HepG2 (cell line): Measurements from ENCODE around the gene ARHGEF26. TPM values are rescaled to one million over a fixed set of nuclear protein-coding genes. Genes with fewer than 3 reads are reported as not detected.

ENCODE experiments used
- ATAC-seq: fragments of 200-7000 bp; cut with Tn5 transposase; 3 replicates; pipeline ENCODE4 v1.9.1; 2020; ENCODE audit warnings: mild to moderate bottlenecking, moderate library complexity
- BruUV-seq: library from RNA; stranded (reverse); fragments of 400-500 nt; replicated peaks from 2 replicates; lab custom pipeline; 2021; lab: Mats Ljungman, UMichigan
- CTCF ChIA-PET: fragments of 300-600 bp; formaldehyde crosslinking; extraction: SDS; loops from one replicate; lab custom pipeline; 2021; ENCODE audit warnings: low total read pairs, inconsistent platforms, low intra/inter-chr PET ratio; lab: Yijun Ruan, JAX
- POLR2A ChIA-PET: fragments of 350-600 bp; sonication (Branson Sonifier 250); formaldehyde crosslinking; loops from one replicate; lab custom pipeline; 2020; ENCODE audit warnings: antibody characterized with exemption, inconsistent platforms; lab: Yijun Ruan, JAX
- DNase-seq: peaks from one replicate; pipeline ENCODE4 v3.0.0-alpha.2; 2015; ENCODE audit warnings: low spot score
- FAIRE-seq: peaks from 3 replicates; lab custom pipeline; 2011; peaks lifted over from hg19 to GRCh38; lab: Jason Lieb, UNC
- H2AFZ ChIP-seq: one replicate; pipeline ENCODE4 v1.6.1; 2011; ENCODE audit warnings: low read length, inconsistent platforms
- H3K27ac ChIP-seq: fragments of 300-600 bp; 3 replicates; pipeline ENCODE4 v1.8.0; 2011; ENCODE audit warnings: mixed run types, mild to moderate bottlenecking, mixed read lengths, low read length, inconsistent platforms; ENCODE audit not compliant: insufficient read depth; ENCODE audit errors: extremely low read length
- H3K27me3 ChIP-seq, 2 experiments: fragments of 200-600 bp in 1 of 2; 2 replicates in 1 of 2; 3 replicates in 1 of 2; pipeline versions ENCODE4 v1.6.0 to v1.8.0; 2011; ENCODE audit warnings: low read length in 2 of 2, mild to moderate bottlenecking in 2 of 2, moderate library complexity in 2 of 2, inconsistent platforms in 1 of 2; ENCODE audit not compliant: insufficient read depth in 2 of 2, control insufficient read depth in 1 of 2
- H3K36me3 ChIP-seq, 2 experiments: fragments of 200-600 bp in 1 of 2; replicated peaks in 1 of 2; 2 replicates in 1 of 2; 3 replicates in 1 of 2; pipeline versions ENCODE4 v1.5.1 to v1.8.0; 2011; ENCODE audit warnings: low read length in 2 of 2, inconsistent platforms in 1 of 2; ENCODE audit not compliant: insufficient read depth in 2 of 2, control insufficient read depth in 1 of 2
- H3K4me1 ChIP-seq: 2 replicates; pipeline ENCODE4 v1.5.1; 2012; ENCODE audit warnings: low read length, inconsistent platforms; ENCODE audit not compliant: insufficient read depth
- H3K4me2 ChIP-seq: 2 replicates; pipeline ENCODE4 v1.6.0; 2011; ENCODE audit warnings: low read depth, low read length, inconsistent platforms
- H3K4me3 ChIP-seq, 3 experiments: fragments of 200-600 bp in 1 of 3; sonication (generic), shearing (Covaris generic) in 1 of 3; replicated peaks in 1 of 3; 2 replicates each; pipeline ENCODE4 v1.5.1; 2011 to 2016; ENCODE audit warnings: low read length in 3 of 3, inconsistent platforms in 2 of 3, low read depth in 2 of 3, mild to moderate bottlenecking in 2 of 3, control low read depth in 1 of 3, mixed read lengths in 1 of 3; ENCODE audit not compliant: insufficient read depth in 1 of 3
- H3K79me2 ChIP-seq: one replicate; pipeline ENCODE4 v1.6.1; 2011; ENCODE audit warnings: low read length, inconsistent platforms; ENCODE audit not compliant: insufficient read depth
- H3K9ac ChIP-seq: 2 replicates; pipeline ENCODE4 v1.6.0; 2011; ENCODE audit warnings: mild to moderate bottlenecking, low read depth, low read length, inconsistent platforms; ENCODE audit not compliant: insufficient read depth
- H3K9me3 ChIP-seq: 2 replicates; pipeline ENCODE4 v1.5.1; 2012; ENCODE audit warnings: mild to moderate bottlenecking, low read length
- H4K20me1 ChIP-seq: 2 replicates; pipeline ENCODE4 v1.6.0; 2011; ENCODE audit warnings: inconsistent platforms, mild to moderate bottlenecking, low read length, moderate library complexity; ENCODE audit not compliant: insufficient read depth
- ERF ChIP-seq: IDR thresholded peaks from 2 replicates; pipeline ENCODE4 v1.6.1; 2018; ENCODE audit warnings: missing biosample characterization, missing genetic modification reagents
- HDAC1 ChIP-seq: sonication (generic); formaldehyde crosslinking; IDR thresholded peaks from 2 replicates; pipeline ENCODE4 v1.5.1; 2020; ENCODE audit warnings: mild to moderate bottlenecking, missing genetic modification reagents
- HMGA1 ChIP-seq: sonication (generic); formaldehyde crosslinking; conservative IDR thresholded peaks from 2 replicates; pipeline ENCODE4 v1.4.0; 2020; ENCODE audit warnings: missing genetic modification reagents
- HOMEZ ChIP-seq: IDR thresholded peaks from 2 replicates; pipeline ENCODE4 v1.6.1; 2016; ENCODE audit warnings: low read depth
- PTBP1 ChIP-seq: fragments of 200-400 bp; formaldehyde crosslinking; IDR thresholded peaks from 2 replicates; pipeline ENCODE4 v1.6.1; 2018; ENCODE audit warnings: low read length, low read depth; ENCODE audit not compliant: poor library complexity, severe bottlenecking
- U2AF2 ChIP-seq: fragments of 200-400 bp; formaldehyde crosslinking; IDR thresholded peaks from 2 replicates; pipeline ENCODE4 v1.6.1; 2017; ENCODE audit warnings: low read depth, mild to moderate bottlenecking, low read length
- ZFX ChIP-seq: sonication (generic); formaldehyde crosslinking; IDR thresholded peaks from 2 replicates; pipeline ENCODE4 v1.4.0; 2020; ENCODE audit warnings: mild to moderate bottlenecking, low read depth, missing genetic modification reagents, moderate library complexity
- WGBS: methylation state at CpG from one replicate; pipeline ENCODE4 v1.1.6; 2017; ENCODE audit warnings: low lambda C conversion rate; 5-methylcytosine and 5-hydroxymethylcytosine counted together
- in situ Hi-C: cut with HindIII; loops from 2 replicates; pipeline ENCODE4 v1.10.0; 2017; ENCODE audit warnings: low pct_unique_long_range_greater_than_20kb; ENCODE audit not compliant: extremely low pct_ligation_motif_present
- intact Hi-C: fragments of 100-400 bp; cut with micrococcal nuclease; formaldehyde crosslinking; loops from one replicate; pipeline ENCODE4 v1.10.0; 2022; ENCODE audit not compliant: unreplicated experiment
- polyA plus RNA-seq, 8 experiments: library from polyadenylated mRNA; depleted of rRNA in 3 of 8; stranded (reverse) in 7 of 8; unstranded in 1 of 8; fragments of >200 nt; fragmentation: Illumina TruSeq in 4 of 8; extraction: Trizol in 4 of 8; gene quantifications; 2 replicates each; pipeline versions ENCODE4 v1.2.1 to v1.2.3, GENCODE V29; 2011 to 2016; ENCODE audit warnings: low read depth in 4 of 8, missing spikeins in 1 of 8, mixed read lengths in 1 of 8; ENCODE audit not compliant: insufficient read depth in 1 of 8
- total RNA-seq, 5 experiments: library from RNA; depleted of rRNA; stranded (reverse); fragments of >200 nt; fragmentation: Illumina TruSeq; extraction: Trizol; gene quantifications; 2 replicates each; pipeline ENCODE4 v1.2.3, GENCODE V29; 2016; ENCODE audit warnings: low read depth in 1 of 5

Gene ARHGEF26
- total and polyA plus RNA-seq, 2 of the 13 experiments (the other 11 are each of a cell fraction or from before 2014, with no cell fraction given), result 0.74 to 6.1 TPM

GRCh38 chr3:154236331-154236730, 115.1 kb downstream of the ARHGEF26 start:
- H3K36me3 ChIP-seq, result no peaks in the 10 kb centered on the region
- 40% methylated on average over 3 of the region's 3 CpGs for WGBS
- TF ChIP-seq HOMEZ (no peak), HMGA1 (CRISPR knock-in tag) (no peak), ERF (CRISPR knock-in tag) (no peak), U2AF2 (no peak), ZFX (no peak), HDAC1 (CRISPR knock-in tag) (no peak)
- H3K9me3 ChIP-seq, result no peaks in the 10 kb centered on the region
- H3K27ac ChIP-seq, result no peak overlapping the region
- FAIRE-seq, result no peak
- no peak overlapping the region for H3K4me2 ChIP-seq
- no peak overlapping the region for H2AFZ ChIP-seq
- ChIA-PET CTCF (no interaction called here), POLR2A (no interaction called here)
- no peak overlapping the region for H3K9ac ChIP-seq
- H3K79me2 ChIP-seq, result no peaks in the 10 kb centered on the region
- ATAC-seq, result no peak
- no TSS peak for BruUV-seq
- H3K4me1 ChIP-seq, result no peaks in the 10 kb centered on the region
- no peaks in the 10 kb centered on the region for H3K27me3 ChIP-seq
- intact Hi-C loops, result no loop called here
- H3K4me3 ChIP-seq, result no peak overlapping the region
- H4K20me1 ChIP-seq, result no peaks in the 10 kb centered on the region
- DNase-seq, result no peak
- in situ Hi-C loops, result no loop called here

- no peak overlapping the region for H2AFZ ChIP-seq
- ATAC-seq (no peak), FAIRE-seq (no peak), DNase-seq (no peak)
- no peak overlapping the region for H3K27ac ChIP-seq
- H3K79me2 ChIP-seq, result no peaks in the 10 kb centered on the region
- ChIA-PET POLR2A (no interaction called here), CTCF (no interaction called here)
- H3K4me2 ChIP-seq, result no peak overlapping the region
- H4K20me1 ChIP-seq, result no peaks in the 10 kb centered on the region
- no peaks in the 10 kb centered on the region for H3K9me3 ChIP-seq
- 69% methylated on average over 6 of the region's 6 CpGs for WGBS
- no peak overlapping the region for H3K4me3 ChIP-seq
- intact Hi-C loops (no loop called here), in situ Hi-C loops (no loop called here)
- TF ChIP-seq PTBP1, result no peak
- H3K9ac ChIP-seq, result no peak overlapping the region
- no peaks in the 10 kb centered on the region for H3K27me3 ChIP-seq
- no TSS peak for BruUV-seq
- no peaks in the 10 kb centered on the region for H3K4me1 ChIP-seq
- no peaks in the 10 kb centered on the region for H3K36me3 ChIP-seq
Measured at GRCh38 chr3:154240235-154240634, 119.0 kb downstream of the ARHGEF26 start.
